Uterus (tissue), 2 donors: Measurements from ENCODE around the gene JARID2.

Experiments used
- CTCF ChIP-seq, 4 experiments: fragments of 200-600 bp in 2 of 4; fragments of 450-650 bp in 2 of 4; sonication (generic) in 2 of 4; IDR thresholded peaks; one replicate each; pipeline ENCODE4 v1.5.1; 2016 to 2019; ENCODE audit warnings: antibody characterized with exemption in 4 of 4, mild to moderate bottlenecking in 2 of 4, moderate library complexity in 1 of 4
- POLR2A ChIP-seq, 2 donors: fragments of 450-650 bp; IDR thresholded peaks; one replicate each; pipeline ENCODE4 v1.6.1; 2016; ENCODE audit warnings: antibody characterized with exemption in 2 of 2, mild to moderate bottlenecking in 1 of 2, moderate library complexity in 1 of 2

DNA sequence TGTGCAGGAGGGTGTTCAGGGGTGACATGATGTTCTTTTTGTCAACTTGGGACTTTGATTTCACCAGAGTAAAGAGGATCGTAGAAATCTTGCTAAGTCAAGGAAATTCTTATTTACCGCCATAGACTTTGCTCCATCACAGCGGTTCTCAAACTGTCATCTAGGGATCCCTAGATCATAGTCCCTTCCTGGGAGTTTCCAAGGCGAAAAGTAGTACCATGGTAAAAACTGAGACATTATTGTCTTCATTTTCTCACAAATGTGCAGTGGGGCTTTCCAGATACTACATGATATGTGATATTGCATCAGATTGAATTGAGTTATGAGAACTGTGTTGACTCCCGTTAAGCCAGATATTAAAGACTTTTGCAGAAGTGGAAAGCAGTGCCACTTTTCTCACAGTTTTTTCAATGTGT lies 79.7 kb downstream of the JARID2 start:
- TF ChIP-seq CTCF (IDR thresholded peaks at IDR 0.05) (no peak), POLR2A (IDR thresholded peaks at IDR 0.05) (no peak)
